ENCODE data around the gene ASB2. TPM values are rescaled to one million over a fixed set of nuclear protein-coding genes. Genes with fewer than 3 reads are reported as not detected.
A peak's percentile ranks its signal among the peaks of the same experiment; 100 is the strongest.

ASB2 gene
- total RNA-seq, 3 donors from 2014 or later (not counting 1 experiment from before 2014, with no cell fraction given), result 3.7 to 7.2 (median 4.8) TPM

DNA sequence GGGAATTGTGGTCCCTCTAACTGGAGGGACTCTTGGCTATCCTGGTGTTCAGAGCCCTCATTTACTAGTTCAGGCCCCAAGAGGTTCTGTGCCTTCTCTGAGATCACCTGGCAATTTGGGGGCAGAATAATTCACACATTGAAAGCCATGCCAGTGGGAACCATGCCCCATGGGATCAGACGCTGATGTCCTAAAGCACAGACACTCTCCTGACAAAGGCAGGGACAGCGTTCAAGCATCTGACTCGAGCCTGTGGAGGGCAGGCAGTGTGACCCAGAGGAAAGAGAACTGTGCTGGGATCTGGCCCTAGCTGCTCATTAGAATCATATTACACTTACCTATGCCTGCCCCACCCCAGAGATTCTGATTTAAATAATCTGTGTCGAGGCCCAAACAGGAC lies 2.4 kb upstream of the ASB2 start:
- Mint-ChIP-seq H3K27ac (peak overlapping the region; percentile 57 to 64), H3K4me3 (no peak overlapping the region), H3K4me1 (peaks cover 29 to 31% of the 10 kb centered on the region in 2 donors)

DNA sequence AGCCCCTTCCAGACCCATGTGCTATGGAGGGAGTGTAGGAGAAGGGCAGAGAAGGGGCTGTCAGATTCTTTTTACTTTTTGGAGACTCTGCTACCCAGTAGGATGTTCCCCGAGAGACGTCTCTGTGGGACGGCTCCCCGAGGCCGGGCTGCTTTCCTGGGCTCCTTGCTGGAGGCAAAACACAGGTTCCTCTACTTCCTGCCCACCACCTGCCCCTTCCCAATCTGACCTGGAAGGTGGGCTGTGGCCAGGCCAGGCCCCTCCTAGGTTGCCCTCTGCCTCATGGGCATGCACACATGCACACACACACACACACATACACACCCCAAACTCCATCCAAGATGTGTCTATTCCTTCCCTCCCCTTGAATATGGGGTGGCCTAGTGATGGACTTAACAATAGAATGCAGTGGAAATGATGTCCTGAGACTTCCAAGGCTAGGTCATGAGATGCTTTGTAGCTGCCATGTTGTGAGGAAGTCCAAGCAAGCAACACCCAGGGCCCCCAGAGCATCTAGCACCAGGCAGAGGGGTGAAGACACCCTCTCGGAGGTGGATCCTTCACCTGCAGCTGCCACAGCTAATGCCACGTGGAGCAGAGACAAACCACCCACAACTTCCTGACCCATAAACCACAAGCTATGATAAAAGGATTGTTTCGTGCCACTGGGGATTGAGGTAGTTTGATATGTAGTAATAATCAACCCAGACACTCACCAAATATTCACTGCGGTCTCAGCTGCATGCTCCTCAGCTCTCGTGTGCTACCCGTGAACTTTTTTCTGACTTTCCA lies 1.6 kb upstream of the ASB2 start:
- Mint-ChIP-seq H3K36me3 (no peaks in the 10 kb centered on the region), H3K4me3 (peak overlapping the region; percentile 35), H3K9me3 (peaks cover 2% of the 10 kb centered on the region in 2 donors), H3K4me1 (peaks cover 29 to 31% of the 10 kb centered on the region in 2 donors), H3K27ac (peak overlapping the region; percentile 57 to 64), H3K27me3 (ENCODE audit: low read depth in 2 of 2) (peaks cover 8 to 12% of the 10 kb centered on the region in 2 donors)
- peak in 1 of 2 donors; percentile 91 for DNase-seq
- Histone ChIP-seq H3K4me1 (ENCODE audit: control insufficient read depth, insufficient read depth, low read length) (peaks cover 36% of the 10 kb centered on the region), H3K27me3 (ENCODE audit: control insufficient read depth, insufficient read depth, low read length) (peaks cover 5% of the 10 kb centered on the region), H3K36me3 (ENCODE audit: control insufficient read depth, insufficient read depth, low read length) (no peaks in the 10 kb centered on the region), H3K27ac (ENCODE audit: low read length) (no peak overlapping the region), H3K9me3 (ENCODE audit: control insufficient read depth, insufficient read depth, low read length) (peaks cover 14% of the 10 kb centered on the region), H3K4me3 (ENCODE audit: low read length) (no peak overlapping the region)
- TF ChIP-seq, protein P1, sequence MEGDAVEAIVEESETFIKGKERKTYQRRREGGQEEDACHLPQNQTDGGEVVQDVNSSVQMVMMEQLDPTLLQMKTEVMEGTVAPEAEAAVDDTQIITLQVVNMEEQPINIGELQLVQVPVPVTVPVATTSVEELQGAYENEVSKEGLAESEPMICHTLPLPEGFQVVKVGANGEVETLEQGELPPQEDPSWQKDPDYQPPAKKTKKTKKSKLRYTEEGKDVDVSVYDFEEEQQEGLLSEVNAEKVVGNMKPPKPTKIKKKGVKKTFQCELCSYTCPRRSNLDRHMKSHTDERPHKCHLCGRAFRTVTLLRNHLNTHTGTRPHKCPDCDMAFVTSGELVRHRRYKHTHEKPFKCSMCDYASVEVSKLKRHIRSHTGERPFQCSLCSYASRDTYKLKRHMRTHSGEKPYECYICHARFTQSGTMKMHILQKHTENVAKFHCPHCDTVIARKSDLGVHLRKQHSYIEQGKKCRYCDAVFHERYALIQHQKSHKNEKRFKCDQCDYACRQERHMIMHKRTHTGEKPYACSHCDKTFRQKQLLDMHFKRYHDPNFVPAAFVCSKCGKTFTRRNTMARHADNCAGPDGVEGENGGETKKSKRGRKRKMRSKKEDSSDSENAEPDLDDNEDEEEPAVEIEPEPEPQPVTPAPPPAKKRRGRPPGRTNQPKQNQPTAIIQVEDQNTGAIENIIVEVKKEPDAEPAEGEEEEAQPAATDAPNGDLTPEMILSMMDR (IDR thresholded peaks at IDR 0.05), result no peak
- peak; percentile 54 to 86 (median 78) for ATAC-seq
- intact Hi-C loops (cut with micrococcal nuclease), result no loop called here
- WGBS (ENCODE audit: insufficient coverage), result 56% methylated on average over 9 of the region's 11 CpGs

More for the DNA sequence above, 2.4 kb upstream of the ASB2 start:
- Histone ChIP-seq H3K27ac (ENCODE audit: low read length) (no peak overlapping the region), H3K9me3 (ENCODE audit: control insufficient read depth, insufficient read depth, low read length) (peaks cover 14% of the 10 kb centered on the region), H3K4me1 (ENCODE audit: control insufficient read depth, insufficient read depth, low read length) (peaks cover 36% of the 10 kb centered on the region), H3K36me3 (ENCODE audit: control insufficient read depth, insufficient read depth, low read length) (no peaks in the 10 kb centered on the region), H3K27me3 (ENCODE audit: control insufficient read depth, insufficient read depth, low read length) (peaks cover 5% of the 10 kb centered on the region), H3K4me3 (ENCODE audit: low read length) (no peak overlapping the region)
- WGBS (ENCODE audit: insufficient coverage), result 88% methylated on average over 4 of the region's 4 CpGs
- TF ChIP-seq, protein P1 (IDR thresholded peaks at IDR 0.05), result no peak
- no peaks in the 10 kb centered on the region for H3K36me3 Mint-ChIP-seq
- peaks cover 8 to 12% of the 10 kb centered on the region in 2 donors for H3K27me3 Mint-ChIP-seq (ENCODE audit: low read depth in 2 of 2)
- peaks cover 2% of the 10 kb centered on the region in 2 donors for H3K9me3 Mint-ChIP-seq
- ATAC-seq (peak in 1 of 3 donors; percentile 15), DNase-seq (no peak)
- intact Hi-C loops (cut with micrococcal nuclease), result no loop called here

DNA sequence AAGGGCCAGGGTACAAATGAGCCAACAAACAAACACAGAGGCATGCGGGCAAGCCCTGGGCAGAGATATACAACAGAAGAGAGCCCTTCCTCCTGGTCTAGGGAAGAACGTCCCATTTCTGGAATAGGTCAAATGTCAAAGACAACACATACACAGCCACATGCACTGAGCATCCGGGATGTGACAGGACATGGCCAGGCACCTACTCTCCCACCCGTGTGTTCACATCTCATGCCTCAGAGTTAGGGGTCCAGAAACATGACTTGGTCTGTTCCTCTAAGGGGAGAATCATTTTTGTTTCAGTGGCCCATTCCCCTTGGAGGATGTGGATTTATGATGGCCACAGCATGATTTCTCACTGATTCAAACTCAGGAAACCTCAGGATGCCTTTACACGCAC lies 801 bp upstream of the ASB2 start:
- Histone ChIP-seq H3K27me3 (ENCODE audit: control insufficient read depth, insufficient read depth, low read length) (peaks cover 5% of the 10 kb centered on the region), H3K36me3 (ENCODE audit: control insufficient read depth, insufficient read depth, low read length) (no peaks in the 10 kb centered on the region), H3K4me3 (ENCODE audit: low read length) (no peak overlapping the region), H3K27ac (ENCODE audit: low read length) (no peak overlapping the region), H3K9me3 (ENCODE audit: control insufficient read depth, insufficient read depth, low read length) (peaks cover 14% of the 10 kb centered on the region), H3K4me1 (ENCODE audit: control insufficient read depth, insufficient read depth, low read length) (peaks cover 36% of the 10 kb centered on the region)
- no peaks in the 10 kb centered on the region for H3K36me3 Mint-ChIP-seq
- WGBS (ENCODE audit: insufficient coverage), result 96% methylated on average over 5 of the region's 5 CpGs
- DNase-seq (no peak), ATAC-seq (no peak)
- H3K27me3 Mint-ChIP-seq (ENCODE audit: low read depth in 2 of 2), result peaks cover 8 to 12% of the 10 kb centered on the region in 2 donors
- peaks cover 2% of the 10 kb centered on the region in 2 donors for H3K9me3 Mint-ChIP-seq
- H3K27ac Mint-ChIP-seq, result peak overlapping the region in 1 of 2 donors; percentile 22
- TF ChIP-seq, protein P1 (IDR thresholded peaks at IDR 0.05), result no peak
- intact Hi-C loops (cut with micrococcal nuclease), result no loop called here
- peaks cover 29 to 31% of the 10 kb centered on the region in 2 donors for H3K4me1 Mint-ChIP-seq
- H3K4me3 Mint-ChIP-seq, result no peak overlapping the region
